ENCODE measurements around the gene KIF18B.
A peak's percentile ranks its signal among the peaks of the same experiment; 100 is the strongest.

Gene KIF18B

DNA sequence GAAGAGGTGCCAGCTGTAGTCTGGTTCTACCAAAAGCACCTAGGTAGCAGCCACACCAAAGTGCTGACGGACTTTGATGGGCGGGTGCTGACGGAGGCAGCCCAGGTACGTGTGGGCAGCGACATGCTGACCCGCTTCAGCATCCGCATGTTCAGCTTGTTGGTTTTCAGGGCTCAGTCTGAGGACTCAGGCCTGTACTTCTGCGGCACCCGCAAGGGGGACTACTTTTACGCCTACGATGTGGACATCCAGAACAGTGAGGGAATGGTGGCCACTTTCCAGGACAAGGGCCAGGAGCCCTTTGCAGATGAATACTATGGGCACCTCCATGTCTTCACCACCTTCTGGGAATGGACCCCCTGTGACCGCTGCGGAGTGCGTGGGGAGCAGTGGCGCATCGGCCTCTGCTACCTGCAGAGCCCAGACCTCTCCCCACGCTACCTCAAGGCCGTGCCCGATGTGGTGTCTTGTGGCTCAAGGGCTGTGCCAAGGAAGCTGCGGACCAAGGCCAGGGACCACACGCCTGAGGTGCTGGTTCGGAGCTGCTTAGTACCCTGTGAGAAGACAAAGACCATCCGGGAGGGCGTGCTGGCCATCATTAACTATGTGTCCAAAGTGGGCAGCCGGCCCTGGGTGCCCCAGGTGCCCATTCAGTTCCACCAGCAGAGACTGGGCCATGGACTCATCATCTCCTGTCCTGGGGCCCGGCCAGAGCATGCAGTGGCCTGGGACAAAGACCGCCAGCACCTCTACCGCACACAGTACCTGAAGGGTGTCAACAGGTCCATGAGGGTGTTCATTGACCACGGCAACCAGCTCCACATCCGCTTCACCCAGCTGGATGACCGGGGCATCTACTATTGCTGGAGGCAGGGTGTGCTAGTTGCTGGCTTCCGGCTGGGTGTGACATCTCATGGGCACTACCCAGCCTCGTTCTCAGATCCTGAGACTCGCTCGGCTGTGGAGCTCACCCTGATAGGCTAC is 43.3 kb downstream of the KIF18B start:
- DNase-seq, result no peak

DNA sequence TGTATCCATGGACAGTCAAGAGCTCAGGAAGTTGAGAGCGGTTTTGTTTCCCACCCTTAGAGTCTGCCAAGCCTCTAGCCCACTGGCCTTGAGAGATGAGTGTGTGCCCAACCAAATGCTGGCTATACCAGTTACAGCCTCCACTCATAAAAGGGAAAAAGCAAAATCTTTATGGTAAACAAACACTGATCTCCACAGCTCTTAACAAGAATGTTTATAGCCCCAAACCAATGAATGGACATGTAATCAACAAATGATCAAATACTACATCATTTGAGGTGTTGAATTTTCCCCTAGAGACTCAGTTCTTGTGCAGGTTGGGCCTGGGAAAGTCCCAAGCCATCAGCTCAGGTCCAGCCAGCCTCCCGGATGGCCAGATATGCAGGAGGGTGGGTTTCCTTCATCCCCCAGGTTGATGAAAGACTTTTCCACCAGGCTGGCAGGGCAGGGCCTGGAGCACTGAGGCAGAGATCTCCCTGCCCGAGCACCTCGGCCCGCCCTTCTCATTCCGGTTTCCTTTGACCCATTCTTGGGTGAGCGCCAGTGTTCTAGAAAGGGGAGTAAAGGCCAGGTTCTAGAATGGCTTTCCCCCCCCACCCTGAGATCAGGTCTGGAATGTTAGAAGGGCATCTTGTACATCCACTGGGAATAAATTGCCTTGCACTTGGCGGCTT is 44.4 kb downstream of the KIF18B start:
- DNase-seq, result no peak

DNA sequence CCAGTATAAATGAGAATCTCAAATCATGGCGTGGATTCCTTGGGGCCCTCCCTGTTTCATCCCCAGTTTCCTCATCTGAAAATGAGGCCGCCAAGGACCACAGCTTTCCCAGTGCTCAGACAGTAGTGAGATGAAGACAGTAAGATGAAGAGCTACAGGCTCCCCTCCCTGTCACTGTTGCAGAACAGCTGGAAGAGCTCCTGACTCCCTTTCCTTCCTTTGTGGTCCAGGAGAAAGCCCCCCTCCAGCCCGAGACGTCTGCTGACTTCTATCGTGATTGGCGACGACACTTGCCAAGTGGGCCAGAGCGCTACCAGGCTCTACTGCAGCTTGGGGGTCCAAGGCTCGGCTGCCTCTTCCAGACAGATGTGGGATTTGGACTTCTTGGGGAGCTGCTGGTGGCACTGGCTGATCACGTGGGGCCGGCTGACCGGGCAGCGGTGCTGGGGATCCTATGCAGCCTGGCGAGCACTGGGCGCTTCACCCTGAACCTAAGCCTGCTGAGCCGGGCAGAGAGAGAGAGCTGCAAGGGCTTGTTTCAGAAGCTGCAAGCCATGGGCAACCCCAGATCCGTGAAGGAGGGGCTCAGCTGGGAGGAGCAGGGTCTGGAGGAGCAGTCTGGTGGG is 45.3 kb downstream of the KIF18B start:
- no peak for DNase-seq

DNA sequence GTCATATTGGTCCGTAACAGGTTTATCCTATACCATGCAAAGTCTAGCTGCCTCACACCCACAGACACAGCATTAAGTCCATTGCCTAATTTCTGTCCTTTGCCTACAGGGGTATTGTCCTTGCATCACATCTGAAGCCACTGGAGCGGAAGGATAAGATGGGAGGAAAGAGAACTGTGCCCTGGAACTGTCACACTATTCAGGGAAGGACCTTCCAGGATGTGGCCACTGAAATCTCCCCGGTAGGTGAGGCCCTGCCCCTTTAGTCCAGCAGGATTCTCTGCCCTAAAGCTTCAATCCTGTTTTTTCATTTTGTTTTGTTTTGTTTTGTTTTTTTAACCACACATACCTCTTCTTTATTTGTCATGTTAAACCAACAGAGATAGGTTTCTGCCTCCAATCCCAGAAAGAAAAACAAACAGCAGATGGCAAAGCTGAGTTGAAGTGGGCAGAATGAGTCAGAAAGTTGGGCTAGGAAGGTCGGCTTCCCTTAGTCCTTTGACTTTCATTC is 46.1 kb downstream of the KIF18B start:
- peak; percentile 77 for DNase-seq

DNA sequence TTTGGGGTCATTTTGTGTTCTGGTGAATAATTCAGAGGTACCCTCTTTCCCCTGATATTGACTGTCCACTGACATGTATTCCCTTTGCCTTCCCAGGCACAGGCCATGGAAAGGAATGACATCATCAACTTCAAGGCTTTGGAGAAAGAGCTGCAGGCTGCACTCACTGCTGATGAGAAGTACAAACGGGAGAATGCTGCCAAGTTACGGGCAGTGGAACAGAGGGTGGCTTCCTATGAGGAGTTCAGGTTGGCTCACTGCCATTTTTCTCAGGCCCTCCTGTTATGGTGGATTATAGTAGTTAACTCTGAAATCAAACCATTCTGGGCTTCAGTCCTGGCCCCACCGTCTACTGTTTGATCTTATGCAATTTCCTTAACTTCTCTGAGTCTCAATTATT is 46.7 kb downstream of the KIF18B start:
- peak; percentile 93 for DNase-seq

DNA sequence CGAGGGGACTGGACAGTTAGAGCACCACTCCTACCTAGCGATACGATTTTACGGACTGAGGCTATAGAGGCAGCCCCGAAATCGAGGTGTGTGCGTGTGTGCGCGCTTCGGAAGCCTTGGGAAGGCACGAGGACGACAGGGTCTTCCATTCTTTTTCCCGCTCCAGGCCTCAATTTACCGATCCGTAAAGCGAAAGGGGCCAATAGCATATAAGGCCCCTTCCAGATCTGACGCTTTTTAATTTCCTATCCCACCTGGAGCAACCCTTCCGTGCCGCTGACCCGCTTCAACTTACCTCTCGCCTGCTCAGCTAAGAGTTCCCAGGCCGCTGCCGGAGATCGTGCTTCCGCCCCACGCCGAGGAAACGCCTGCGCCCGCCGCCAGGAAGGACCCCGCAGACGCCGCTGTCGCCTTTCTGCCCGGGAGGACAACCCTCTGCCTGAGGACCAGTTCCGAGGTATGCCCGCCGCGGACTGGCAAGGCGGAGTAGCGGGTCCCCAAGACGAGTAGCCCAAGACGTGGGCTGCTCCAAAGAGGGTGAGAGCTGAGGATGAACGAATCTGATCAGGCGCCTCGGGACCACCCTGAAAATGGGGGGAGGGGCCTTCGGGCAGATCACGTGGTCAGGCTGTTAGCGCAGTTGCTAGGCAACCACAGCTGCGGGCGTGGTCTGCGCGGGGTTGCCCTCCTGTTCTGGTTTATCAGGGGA is 48.3 kb downstream of the KIF18B start, which contains the start of gene EFTUD2:
TSS of gene EFTUD2 (minus strand) at position 372 of the 709 bp plus-strand sequence. CDS start 4,924 bp downstream, outside the sequence.
- peak; percentile 82 for DNase-seq

DNA sequence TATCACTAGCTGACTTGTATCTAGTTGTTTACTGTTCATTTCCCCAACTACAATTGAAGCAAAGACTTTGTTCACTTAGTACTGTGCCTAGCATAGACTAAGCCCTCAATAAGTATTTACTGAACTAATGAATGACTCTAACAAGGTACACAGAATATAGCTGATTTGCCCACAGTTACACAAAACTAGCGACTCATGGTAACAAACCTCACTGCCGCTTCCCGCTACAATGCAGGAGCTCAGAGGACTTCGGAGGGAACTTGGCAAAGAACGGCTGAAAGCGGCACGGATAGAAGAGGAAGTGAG is 48.9 kb downstream of the KIF18B start:
- no peak for DNase-seq

DNA sequence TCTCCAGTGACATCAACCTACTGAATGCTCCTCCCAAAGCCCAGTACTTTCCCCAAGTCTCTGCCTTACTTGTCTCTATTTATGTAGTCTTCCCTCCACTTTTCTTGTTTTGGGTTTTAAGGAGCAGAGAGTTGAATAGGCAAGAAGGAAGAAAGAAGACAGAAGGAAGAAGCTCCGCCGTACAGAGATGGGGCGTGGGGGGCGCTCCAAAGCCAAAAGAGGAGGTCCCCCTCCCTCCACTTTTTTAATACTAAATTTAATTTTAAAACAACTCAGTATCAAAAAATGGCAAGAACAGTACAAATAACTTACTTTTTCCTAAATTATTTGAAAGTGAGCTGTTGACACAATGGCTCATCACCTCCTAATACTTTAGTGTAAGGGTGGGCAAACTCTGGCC is 52.9 kb downstream of the KIF18B start:
- no peak for DNase-seq

DNA sequence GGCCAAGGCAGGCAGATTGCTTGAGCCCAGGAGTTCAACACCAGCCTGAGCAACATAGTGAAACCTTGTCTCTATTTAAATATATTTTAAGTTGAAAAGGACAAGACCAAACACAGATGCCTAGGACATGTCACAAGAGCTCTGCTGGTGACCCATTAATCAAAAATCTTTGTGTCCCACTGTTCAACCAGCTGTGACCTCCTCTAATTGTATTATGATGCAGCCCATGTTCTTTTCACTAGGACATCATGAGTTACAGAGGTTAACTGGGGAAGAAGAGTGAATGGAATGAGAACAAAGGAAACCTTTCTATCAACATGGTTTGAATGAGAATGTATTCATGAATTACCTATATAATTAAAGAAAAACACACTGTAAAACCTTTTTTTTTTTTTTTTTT is 55.3 kb downstream of the KIF18B start:
- DNase-seq, result no peak

DNA sequence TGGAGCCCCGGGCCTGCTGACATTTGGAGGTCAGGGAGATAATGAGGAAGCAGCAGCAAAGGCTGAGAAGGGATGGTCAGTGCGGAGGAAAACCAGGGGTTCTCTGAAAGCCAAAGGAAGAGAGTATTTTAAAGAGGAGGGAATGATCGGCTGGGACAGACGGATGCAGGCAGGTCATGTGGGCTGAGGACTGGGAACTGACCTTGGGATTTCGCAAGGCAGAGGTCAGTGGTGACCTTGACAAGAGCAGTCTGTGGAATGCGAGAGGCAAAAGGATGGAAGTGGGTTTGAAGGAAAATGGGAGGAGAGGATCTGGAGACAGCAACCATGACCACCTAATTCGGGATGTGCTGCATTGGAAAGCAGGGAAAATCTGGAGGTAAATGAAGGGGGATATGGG is 58.6 kb downstream of the KIF18B start:
- no peak for DNase-seq

DNA sequence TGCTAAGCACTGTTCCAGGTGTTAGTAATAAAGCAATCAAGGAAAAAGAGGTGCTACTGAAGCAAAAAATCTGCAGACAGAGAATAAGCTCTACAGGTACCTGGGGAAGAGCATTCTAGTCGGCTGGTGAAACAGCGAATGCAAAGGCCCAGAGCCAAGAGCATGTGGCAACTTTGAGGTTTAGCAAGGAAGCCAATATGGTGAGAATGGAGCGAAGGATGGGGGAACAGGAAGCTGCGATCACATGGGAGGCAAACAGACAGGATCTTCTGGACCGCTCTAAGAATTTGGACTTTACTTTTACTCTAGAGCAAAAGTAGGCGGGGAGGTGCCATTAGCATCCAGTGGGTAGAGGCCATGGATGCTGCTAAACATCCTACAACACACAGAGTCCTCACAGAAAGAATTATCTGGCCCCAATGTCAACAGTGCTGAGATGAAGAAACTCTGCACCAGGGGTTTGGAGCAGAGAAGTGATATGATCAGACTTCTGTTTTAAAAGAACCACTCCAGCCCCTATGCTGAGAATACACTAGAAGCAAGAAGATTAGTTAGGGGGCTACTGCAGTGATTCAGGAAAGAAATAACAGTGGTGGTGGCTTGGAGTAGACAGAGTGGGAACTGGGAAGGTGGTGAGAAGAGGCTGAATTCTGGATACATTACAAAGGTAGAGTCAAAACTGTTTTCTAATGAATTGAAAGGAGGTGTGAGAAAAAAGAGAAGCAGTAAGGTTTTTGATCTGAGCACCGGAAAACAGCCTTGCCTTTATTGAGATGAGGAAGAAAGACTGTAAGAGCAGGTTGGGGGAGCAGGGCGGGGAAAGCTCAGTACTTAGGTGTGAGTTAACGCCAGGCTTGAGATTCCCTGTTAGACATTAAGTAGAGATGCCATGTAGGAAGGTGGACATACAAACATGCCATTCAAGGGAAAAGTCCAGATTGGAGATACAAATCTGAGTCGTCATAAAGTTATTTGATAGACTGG is 59.3 kb downstream of the KIF18B start:
- no peak for DNase-seq

DNA sequence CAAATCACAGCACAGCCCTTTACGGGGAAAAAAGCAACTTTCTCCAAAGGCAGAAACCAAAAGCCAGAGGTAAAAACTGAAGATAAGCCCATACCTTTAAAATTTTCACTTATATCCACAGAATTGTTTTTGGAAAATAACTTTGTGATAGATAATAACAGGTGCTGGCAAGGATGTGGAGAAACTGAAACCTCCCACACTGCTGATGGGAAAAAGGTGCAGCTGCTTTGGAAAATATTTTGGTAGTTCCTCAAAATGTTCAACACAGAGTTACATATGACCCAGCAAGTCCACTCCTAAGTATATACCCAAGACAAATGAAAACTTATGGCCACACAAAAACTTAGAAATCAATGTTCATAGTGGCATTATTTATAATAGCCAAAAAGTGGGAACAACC is 60.6 kb downstream of the KIF18B start:
- no peak for DNase-seq

DNA sequence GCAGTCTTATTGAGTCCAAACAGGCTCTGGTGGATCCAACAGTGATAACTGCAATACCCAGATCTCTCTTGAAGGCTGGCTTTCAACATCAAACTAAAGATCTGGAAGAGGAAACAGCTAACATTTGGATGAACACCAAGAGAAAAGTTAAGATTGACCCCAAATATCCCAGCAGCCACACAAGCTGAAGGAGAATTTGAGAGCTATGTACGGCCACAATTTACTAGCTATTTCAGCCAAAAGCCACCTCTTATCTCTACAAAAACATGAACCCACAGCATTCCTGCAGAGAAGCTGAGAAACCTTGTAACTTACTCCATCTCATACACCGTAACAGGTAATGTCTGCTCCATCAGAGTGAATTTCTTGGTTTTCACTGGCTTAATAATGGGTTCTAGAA is 62.6 kb downstream of the KIF18B start:
- DNase-seq, result no peak

DNA sequence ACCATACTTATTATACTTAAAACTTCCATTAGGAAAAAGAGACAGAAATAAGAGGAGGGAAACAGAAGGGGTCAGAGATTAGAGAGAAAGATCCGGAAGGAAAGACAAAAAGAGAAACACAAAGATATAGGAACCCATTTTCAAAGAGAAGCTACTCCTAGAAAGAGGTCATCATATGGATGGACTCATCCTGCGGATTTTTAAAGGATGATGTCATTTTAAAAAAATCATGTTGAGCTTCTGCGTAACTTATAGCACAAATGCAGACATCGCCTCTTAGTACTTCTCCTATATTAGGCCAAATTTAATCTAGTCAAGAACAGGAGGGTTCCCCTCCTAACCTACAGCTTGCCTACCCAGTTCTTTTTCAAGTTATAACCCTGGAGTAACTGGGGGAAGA is 66.4 kb downstream of the KIF18B start:
- no peak for DNase-seq

DNA sequence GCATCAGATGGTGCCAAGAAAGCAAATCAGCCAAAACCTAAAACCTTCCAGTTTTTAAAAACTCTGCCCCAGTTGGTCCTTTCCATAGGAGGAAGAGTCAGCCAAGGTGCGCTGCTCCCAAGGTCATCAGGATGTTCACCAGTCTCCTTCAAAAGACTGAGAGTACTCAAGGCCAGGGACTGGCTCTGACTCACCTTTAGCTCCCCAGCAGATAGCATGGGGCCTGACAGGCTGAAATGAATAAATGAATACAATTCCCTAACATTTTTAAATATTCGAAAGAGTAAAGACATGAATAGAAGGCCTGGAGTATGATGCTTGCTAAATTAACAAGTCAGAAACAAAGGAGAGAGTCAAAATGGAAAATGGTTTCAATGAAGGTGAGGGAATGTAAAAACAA is 67.5 kb downstream of the KIF18B start:
- no peak for DNase-seq

DNA sequence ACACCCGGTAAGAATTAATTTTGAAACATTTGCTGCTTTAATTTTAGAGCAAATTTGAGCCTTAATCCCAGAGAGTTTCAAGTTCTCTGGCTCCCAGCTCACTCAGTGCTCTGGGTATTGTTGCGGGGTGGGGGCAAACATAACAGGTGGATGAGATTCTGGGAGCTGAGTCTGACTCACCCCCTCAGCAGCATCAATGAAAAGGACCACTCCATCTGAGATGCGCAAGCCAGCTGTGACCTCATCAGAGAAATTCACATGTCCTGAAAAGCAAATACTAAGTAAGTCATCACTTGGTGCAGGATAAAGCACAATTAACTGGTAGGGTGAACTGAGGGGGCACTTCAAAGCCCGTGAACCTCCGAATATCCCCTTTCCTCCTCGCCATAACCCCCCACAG is 68.2 kb downstream of the KIF18B start:
- no peak for DNase-seq

DNA sequence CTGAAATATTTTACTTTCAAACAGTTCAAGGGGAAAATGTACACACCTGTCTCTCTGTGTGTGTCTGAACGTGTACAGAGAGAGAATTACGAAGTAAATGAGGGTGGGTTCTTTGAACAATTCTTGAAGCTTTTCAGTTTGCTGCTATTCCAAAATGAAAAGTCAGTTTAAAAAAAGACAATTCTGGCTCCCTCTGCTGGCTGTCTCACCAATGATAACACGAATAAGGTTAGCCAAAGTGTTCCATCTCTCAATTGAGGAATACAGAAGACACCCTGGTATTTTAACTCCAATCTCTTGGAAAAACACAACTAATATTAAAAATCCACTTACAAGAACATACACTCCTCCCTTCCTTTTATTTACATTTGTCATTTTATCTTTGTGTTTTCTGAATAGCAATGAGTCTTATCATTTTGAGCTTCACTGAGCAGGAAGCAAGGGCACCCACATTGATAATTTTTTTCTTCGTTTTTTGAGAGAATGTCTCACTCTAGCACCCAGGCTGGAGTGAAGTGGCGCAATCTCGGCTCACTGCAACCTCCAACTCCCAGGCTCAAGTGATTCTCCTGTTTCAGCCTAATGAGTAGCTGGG is 68.8 kb downstream of the KIF18B start:
- DNase-seq, result peak; percentile 71

DNA sequence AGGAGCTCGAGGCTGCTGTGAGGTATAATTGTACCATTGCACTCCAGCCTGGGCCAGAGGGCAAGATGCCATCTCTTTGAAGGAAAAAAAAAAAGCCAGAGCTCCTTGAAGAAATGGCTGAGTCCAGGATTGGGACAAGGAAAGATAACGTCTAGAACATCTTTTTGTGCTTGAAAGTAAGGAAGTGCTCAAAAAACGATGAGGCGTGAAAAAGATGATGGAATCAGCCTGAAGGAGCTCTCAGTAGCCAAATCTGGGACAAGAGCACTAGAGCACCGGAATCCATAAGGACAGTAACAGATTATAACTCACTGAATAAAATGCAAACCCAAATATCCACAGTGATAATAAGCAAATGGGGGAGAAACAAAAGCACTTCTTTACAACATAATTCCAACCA is 70.5 kb downstream of the KIF18B start:
- DNase-seq, result no peak

DNA sequence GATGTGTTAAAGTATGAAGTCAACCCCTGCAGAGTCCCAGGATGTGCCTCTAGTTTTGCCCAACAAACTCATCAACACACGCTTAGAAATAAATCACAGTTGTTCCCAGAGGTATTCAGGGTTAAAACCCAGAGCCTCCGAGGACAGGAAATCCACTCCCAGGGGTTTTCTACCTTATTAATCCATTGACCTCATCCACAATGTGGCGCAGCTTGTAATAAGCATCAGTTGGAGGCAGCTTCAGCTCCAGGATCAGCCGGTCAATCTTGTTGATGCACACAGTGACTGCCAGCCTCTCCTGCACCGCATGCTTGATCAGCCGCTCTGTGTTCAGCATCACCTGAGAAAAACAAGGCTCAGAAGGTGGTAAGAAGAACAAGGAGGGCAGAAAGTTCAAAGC is 71.8 kb downstream of the KIF18B start:
- DNase-seq, result no peak
